SHP77 (cell line): ENCODE measurements around the gene FN1.

Experiments
- DNase-seq, 2 experiments: peaks; one replicate each; lab custom pipeline; 2025; lab: John Stamatoyannopoulos, UW

Gene FN1

DNA sequence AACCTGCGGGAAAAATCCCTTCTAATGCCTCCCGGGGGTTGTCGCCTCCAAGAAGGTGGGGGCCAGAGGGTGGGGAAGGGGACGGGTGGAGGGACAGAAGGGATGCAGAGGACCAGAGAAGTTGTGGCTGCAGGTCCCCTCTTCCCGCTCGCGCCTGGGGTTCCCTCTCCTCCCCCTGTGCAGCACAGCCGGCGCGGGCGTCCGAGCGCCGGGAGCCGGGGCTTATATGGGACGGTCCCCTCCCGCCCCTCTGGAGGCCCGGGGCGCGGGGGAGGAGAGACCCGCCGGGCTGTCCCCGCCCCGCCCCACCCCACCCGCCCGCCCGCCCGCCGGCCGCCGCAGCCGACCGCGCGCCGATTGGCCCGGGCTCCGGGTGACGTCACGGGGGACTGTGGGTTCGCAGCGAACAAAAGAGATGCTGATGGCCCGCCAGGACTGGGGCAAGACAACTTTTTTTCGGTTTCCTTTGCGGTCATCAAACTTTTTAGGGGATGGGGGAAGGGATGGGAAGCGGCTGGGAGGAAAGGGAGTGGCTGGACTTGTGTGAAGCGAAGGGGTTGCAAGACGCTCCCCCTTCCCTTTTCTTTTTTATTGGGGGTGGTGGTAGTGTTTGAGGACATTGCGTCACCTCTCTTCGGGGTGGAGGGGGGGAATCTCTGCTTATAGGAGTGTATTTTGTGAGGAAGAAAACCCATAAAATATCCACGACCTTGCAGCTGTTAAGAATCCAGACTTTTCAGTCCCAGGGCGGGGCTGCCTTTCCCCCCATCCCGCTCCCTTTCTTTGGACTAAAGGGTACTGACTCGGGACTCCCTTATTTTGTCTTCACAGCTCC is at the start of gene FN1:
TSS of gene FN1 (minus strand) at position 199 of the 835 bp plus-strand sequence. CDS start 266 bp downstream, outside the sequence.
- DNase-seq, result peak; percentile 27 to 75

DNA sequence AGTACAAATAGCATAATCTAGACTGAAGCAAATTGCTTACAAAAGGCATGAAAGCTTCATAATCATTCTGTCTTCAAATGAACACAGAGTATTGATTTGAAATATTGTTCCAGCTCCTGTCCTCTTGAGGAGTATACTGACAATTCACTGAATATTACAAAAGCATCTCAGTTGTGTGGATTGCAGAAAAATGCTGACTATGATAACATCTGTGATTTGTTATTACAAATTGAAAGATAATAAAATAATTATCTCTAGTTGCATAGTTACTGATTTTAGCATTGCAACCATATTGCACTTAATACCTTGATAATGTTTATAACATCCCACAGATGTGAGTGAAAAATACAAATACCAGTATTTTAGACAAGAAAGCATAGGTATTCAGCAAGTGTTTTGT is 49.2 kb upstream of the FN1 start:
- DNase-seq, result no peak

DNA sequence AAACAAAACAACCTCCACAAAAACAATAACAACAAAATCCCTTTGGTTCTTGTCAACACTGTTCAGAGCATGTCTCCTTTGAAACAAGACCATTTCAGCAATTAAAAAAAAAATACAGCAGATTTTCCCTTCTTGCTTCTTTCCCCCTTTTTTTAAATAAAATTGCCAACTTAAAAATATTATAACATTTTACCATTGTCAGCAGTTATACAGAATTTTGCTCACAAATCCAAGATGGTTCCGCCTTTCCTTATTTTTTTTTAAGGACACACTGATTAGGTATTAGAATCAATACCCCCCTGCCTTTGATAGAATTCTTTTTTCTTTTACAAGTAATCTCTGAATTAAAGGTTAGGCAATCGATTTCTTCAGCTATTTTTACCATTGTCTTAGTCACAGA is 48.7 kb upstream of the FN1 start:
- no peak for DNase-seq

DNA sequence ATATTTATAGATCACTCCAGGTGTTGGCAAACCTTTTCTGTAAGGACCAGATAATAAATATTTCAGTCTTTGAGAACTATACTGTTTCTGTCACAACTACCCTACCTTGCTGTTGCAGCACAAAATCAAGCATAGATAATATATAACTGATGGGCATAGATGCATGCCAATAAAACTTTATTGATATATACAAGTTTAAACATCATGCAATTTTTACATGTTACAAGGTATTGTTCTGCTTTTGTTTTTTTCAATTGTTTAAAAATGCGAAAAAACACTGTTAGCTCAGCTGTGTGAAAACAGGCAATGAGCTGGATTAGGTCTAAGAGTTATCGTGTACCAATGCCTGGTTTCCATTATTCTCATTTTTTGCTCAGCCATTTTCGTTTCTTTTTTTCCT is 47.6 kb upstream of the FN1 start:
- no peak for DNase-seq

DNA sequence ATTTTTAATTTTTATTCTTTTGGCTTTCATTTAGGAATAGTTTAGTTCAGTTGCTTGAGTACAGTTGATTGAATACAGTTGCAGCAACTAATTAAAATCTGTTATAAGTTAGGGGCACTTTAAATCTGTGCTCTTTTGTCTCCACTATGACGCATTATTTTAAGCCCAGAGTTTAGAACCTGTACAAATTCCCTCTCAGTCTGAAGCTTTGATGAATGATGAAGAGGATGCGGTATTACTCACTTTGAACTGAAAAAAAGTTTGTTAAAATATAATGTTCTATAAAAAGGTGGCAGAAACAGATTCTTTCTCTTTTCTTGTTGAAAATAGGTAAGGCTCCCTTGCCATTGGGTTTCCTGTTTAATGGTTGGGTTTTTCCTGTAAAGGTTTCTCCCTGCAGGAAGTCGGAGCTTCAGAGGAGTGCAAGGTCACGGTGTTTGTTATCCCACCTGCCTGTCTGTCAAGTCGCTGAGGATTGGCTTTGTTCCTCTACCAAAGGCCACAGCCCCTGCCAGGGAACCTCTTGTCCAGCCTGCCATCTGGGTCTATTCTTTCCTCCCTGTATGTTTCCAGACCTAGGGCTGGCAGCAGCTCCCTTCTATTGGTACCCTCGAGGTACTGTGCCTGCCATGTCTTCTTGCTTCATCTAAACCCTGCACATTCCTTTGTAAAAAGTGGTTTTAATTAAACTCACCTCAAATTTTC is 43.8 kb upstream of the FN1 start:
- peak; percentile 80 to 84 for DNase-seq

DNA sequence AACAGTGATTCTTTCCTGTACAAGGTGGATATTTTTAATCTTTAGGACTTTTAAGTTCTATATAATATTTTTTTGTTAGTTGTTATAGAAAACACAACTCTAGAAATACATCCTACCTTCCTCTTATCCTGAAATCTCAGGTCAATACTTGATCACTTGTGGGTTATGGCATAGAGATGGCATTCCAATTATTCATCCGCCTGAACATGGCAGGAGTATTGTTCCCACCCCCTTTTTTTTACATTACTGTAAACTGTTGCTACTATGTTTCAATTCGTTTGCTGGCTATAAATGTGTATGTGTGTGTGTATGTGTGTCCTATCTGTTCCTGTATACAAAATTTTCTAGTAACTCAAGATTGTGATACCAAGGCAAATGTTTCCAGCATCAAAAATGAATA is 43.3 kb upstream of the FN1 start:
- DNase-seq, result no peak

DNA sequence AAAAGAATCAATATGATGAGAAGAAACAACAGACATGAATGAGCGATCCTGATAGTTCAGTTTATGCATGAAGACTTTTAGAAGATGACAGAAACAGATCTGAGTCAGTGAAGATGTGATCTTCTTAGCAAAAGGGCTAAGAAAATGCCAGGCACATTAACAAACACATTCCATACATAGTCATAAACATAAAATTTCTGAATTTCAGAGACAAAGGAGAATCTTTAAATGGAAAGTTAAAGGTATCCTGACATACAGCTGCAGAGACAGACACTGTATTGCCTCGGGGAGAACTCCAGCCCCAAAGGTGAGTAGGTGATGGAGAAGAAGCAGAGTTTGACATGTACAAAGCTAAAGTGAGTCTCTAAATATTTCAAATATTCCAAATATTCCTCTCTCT is 40.6 kb upstream of the FN1 start:
- no peak for DNase-seq

DNA sequence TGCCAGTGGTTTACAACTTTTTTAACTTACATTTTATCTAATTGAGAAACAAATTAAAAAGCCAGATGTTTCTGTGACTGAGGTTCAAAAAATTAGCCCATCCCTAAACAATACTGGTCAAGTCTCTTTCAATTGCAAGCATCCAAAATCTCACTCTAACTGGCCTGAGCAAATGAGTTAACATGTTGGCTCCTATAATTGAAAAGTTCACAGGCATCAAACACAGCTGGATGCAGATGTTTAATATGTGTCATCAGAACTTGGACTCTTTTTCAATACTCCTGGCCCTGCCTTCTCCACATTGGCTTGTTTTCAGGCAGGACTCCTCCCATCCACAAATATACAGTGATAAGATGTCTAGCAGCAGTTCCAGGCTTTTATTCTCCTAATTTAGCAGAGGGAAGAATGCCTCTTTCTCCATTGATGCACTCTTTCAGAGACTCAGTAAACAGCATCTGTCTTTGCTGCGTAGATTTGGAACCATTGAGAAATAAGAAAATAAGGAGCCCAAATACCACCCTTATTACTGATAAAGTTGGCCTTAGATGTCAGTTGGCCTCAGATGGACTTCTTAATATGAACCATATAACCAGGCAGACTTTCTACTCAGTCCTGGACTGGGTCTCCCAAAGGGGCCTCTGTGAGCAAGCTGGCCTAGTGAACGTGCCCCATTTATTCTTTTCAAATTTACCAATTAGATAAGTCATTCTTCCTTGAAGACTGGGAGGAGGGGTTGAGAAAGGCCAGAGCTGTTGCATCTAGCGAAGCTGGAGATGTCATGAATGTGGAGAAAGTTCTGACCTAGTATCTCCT is 30.4 kb upstream of the FN1 start:
- no peak for DNase-seq

DNA sequence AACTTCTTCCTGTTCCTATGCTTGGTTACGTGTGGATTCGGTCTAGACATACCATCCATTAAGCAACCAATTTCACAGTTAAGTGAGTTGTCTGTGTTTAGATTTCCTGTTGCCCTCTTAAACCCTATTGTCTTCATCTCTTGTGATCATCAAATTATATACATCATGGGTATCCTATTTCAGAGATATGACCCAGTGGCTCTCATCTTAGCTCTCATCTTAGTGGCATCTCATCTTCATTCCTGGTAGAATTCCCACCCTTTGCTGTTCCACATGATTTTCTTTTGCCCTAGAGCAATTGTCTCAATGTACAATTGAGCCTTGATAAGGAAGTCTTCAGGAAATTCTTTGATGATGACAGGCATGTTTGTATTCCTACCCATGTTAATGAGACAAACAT is 29.4 kb upstream of the FN1 start:
- no peak for DNase-seq

DNA sequence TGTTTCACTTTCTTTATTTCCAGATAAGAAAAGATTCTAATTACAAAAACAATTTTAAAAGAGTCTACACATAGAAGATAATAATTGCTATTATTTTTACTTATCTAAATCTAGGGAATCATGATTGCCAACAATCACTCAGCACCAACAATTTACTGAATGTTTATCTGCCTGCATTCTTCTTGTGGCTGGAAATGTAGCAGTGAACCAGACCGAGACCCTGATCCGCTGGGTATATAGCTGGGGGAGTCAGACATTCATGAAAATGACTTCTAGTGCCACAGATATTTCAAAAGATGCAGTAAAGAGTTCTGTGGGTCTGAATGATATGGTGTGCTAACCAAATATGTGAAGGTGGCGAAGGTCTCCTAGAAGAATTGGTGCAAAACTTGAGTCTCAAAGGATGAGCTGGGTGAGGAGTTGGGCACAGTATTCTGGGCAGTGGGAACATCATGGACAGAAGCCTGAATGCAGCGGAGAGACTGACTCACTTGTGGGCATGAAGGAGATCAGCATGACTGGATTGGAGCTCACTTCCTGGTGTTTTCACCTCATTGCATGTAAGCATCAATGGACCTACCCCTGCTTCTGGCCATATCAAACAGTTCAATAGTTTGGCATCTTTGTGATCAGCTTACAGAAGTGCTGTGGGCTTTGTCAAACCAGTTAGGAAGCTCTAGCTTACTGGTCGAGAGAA is 26.1 kb upstream of the FN1 start:
- DNase-seq, result no peak

DNA sequence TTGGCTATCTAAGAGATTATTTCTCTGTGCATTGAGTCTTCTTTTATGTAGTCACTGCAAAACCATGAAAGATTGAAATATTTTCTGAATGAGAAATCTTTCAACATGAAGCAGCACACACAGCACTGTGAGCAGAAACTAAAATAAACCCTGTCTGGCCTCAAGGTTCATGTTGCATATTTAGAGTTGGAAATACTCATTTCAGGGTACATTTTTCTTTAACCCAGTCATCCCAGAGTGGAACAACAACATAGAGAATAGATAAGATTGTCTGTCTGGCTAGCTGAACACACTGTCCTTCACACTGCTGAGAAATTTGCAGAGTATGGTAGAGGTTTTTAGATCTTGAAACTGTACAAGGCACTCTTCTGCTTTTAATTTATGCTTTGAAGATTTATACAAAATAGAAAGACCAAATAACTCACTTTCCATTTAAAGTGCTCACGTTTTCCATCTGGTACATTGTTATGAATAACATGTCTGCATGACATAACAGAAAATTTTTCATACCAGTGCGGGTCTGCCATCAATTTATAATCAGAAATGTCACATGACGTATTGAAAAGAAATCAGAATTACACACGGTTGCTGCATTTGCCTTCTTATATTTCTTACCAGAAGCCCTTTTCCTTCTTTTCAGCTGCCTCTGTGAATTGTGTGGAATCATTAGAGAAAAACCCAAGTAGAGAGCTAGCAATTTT is 25.0 kb upstream of the FN1 start:
- DNase-seq, result no peak

DNA sequence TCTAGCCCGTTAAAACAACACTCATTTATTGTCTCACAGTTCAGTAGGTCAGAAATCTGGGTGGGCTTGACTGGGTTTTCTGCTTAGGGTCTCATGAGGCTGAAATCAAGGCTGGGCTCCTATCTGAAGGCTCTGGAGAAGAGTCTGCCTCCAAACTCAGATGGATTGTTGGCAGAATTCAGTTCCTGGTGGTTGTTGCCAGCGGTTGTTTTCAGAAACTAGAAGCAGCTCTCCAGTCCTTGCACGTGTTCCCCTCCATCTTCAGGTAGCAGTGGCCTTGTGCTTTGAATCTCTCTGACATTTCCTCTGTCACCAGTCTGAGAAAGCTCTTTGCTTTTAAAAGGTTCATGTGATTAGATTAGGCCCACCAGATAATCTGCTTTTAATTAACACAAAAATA is 20.1 kb upstream of the FN1 start:
- DNase-seq, result no peak

DNA sequence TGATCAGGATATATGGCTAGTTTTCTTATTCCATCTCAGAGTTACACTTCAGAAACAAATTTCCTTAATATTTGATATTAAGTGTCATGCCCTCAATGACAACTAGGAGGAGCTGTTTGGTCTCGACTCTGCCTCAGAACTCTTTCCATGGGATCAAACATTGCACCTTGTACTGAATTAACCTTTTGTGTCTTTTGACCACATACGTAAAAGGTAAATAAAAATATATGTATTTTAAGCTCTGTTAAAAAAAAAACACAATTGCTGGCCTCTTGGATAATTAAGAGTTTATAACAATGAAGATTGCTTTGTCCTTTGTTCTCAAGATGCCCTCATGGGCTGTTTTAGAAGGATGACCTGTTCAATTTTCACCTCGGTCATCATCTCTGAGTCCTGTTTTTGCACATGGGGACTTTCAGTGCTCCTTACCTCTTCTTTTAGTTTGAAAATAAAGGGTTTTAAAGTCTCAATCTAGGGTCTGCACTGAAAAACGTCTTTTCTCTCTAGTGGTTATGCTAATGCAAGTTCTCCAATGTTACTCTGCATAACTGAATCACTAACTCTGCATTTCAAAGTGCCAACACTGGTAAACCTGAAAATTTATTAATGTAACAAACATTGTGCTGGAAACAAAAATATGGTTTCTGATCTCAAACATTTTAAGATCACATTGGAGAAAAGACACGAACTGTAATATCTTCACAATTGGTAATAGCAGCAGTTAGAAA is 18.8 kb upstream of the FN1 start:
- no peak for DNase-seq

DNA sequence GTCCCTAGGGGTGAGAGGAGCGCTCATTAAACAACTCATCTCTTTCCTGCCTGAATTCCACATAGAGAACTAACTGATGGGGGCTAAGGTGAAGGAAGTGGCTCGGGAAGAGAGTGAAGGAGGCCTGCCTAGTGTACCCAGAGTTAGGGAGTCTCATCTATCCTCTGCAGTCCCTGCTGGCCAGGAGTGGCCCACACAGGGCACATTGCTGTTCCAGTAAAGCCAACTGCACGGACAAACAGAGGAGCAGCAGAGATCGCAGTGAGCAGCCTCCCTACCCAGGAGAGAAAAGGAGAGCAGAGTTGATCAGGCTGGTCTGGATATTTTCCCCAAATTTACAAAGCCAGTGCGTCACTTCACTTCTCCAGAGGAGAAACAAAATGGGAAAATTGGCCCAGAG is 16.9 kb upstream of the FN1 start:
- no peak for DNase-seq

DNA sequence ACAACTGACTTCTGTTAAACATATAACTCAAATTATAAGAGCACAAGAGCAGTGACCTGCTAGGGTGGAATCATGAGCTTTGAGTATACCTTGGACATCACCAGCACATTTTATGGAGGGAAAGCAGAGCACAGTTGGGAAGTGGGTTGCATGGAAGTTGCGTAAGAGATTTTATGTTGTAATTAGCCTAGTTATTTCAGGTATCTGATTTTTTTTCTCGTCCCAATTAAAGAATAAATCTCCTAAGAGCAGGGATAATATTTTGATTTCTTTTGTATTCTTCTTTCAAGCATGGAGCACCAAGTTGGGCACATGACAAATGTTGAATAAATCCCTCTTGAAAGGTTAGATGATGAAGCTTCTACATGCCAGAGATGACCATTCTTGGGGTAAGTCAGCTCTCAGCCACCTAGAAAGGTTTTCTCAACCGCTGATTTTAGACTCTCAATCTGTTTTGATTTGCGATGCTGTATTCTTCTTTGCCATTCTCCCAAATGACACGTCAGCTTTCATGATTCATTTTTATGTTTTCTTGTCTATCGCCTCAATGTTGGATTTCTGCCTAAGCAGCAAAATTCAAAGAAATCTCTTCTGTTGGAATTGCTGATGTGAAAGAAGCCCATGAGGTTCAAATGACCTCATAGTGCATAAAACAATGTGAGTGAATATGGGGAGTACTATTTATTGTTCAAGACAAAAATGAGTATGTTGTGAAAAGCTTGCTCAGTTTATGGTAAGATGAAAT is 15.3 kb upstream of the FN1 start:
- DNase-seq, result no peak

DNA sequence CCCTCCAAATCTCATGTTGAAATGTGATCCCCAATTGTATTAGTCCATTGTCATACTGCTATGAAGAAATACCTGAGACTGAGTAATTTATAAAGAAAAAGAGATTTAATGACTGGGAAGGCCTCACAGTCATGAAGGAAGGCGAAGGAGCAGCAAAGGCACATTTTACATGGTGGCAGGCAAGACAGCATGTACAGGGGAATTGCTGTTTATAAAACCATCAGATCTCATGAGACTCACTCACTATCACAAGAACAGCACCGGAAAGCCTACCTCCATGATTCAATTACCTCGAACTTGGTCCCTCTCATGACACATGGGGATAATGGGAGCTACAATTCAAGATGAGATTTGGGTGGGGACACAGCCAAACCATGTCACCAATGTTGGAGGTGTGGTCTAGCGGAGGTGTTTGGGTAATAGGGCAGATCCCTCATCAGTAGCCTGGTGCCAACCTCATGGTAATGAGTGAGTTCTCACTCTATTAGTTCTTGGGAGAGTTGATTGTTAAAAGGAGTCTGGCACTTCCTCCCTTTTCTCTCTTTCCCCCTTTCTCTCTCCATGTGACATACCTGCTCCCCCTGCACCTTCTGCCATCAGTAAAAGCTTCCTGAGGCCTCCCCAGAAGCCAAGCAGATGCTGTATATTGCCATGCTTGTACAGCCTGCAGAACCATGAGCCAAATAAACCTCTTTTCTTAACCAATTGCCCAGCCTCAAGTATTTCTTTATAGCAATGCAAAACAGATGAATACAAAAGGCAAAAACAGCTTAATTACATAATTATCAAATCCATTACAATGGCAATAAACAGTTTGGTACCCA is 14.5 kb upstream of the FN1 start:
- DNase-seq, result no peak

DNA sequence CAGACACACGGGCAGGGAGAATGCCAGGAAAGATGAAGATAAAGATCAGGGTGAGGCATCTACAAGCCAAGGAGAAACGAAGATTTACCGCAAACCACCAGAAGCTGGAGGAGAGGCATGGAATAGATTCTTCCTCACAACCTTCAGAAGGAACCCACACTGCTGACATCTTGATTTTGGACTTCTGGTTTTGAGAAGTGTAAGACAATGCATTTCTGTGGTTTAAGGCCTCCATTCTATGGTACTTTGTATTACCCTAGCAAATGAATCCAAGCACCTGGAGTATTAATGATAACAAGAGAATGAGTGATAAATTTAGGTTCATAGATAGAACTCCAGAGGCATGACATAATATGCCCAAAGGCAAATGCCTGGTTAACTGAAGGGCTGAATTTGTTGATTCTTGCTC is 11.8 kb upstream of the FN1 start:
- DNase-seq, result no peak

DNA sequence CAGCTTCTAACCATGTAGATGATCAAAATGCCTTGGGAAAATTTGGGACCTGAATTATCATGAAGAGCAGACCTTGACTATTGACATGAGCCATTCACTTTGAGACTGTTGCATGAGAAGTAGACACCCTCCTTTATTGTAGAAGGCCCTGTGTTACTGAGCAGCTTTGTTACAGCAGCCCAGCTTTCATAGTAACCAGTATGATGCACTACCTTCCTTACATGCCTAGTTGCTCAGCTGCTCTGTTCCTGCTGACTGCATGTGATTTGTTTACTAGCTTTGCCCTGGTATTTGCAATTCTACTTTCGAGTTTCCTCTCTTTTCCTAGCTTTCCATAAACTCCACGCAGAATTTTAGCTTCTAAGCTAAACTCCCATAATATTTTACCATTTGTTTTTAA is 11.2 kb upstream of the FN1 start:
- DNase-seq, result no peak

DNA sequence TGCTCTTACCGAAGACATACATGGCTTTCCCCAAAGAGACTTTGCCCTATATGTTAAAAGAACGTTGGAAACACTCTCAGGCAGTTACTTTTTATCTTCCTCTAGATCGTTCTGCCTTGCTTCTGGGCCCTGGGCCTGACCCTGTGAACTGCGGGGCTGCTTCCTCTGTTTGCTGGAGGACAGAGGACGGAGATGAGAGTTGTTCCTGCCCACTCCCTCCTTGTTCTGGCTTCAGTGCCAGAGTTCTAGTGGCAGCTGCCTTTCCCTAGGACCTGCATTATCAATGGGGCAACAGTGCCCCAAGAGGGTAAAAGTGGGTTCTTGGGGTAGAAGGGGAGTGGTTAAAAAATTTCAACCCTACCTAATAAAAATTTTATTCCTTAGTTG is 6.5 kb upstream of the FN1 start:
- DNase-seq, result no peak
